H1 (cell line): ENCODE data around the gene TRDMT1. TPM values are rescaled to one million over a fixed set of nuclear protein-coding genes. Genes with fewer than 3 reads are reported as not detected.

ENCODE experiments used
- polyA plus RNA-seq, 7 experiments: library from polyadenylated mRNA; depleted of rRNA in 3 of 7; stranded (reverse) in 5 of 7; unstranded in 2 of 7; fragments of >200 nt in 5 of 7; fragments of 200-250 nt in 2 of 7; gene quantifications; 1 replicate in 5 of 7; 2 replicates in 1 of 7; 4 replicates in 1 of 7; pipeline versions ENCODE4 v1.2.1 to v1.2.3, GENCODE V29; 2011 to 2013; ENCODE audit warnings: missing spikeins in 2 of 7, mixed read lengths in 2 of 7
- total RNA-seq: library from RNA; stranded (reverse); fragmentation: NEBNext Ultra II Directional; extraction: Animal tissue kit (Norgen Biotek cat#: 25700); gene quantifications from 2 replicates; pipeline ENCODE4 v1.2.1, GENCODE V29; 2021
- TF ChIP-seq, protein P1 (sequence below): fragments of 300-600 bp; sonication (generic); IDR thresholded peaks from 2 replicates; pipeline ENCODE4 v1.7.1; 2012; ENCODE audit warnings: low read length, moderate library complexity, mild to moderate bottlenecking, inconsistent platforms; ENCODE audit not compliant: insufficient replicate concordance

The TRDMT1 gene
- total and polyA plus RNA-seq, 2 of the 8 experiments (the other 6 are each of a cell fraction or from before 2014, with no cell fraction given) = 7.4 to 21.4 TPM

DNA sequence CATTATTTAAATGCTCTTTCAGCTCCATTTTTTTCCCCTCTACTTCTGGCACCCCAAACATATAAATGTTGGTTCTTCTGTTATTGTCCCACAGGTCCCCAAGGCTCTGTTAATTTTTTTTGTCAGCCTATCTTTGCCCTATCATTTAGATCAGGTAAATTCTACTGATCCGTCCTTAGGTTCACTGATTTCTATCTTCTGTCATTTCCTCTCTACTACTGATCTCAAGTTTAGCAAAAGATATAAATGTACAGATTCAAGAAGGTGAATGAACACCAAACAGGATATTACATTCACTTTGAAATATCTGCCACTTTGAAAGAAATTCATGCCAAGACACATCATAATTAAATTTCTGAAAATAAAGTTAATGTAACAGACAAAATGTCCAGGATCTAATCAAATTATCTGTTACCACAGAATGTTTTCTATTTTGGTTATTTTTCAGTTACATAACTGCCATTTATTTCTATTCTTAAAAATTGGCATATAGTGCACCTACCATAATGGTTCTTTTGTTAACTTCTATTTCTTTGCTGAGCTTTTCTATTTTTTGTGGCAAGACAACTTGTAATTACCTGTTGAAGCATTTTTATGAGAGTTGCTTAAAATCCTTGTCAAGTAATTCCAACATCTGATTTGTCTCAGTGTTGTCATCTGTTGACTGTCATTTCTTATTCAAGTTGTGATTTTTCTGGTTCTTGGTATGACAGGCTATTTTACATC is 59.8 kb downstream of the TRDMT1 start (continued):
- TF ChIP-seq, protein P1, sequence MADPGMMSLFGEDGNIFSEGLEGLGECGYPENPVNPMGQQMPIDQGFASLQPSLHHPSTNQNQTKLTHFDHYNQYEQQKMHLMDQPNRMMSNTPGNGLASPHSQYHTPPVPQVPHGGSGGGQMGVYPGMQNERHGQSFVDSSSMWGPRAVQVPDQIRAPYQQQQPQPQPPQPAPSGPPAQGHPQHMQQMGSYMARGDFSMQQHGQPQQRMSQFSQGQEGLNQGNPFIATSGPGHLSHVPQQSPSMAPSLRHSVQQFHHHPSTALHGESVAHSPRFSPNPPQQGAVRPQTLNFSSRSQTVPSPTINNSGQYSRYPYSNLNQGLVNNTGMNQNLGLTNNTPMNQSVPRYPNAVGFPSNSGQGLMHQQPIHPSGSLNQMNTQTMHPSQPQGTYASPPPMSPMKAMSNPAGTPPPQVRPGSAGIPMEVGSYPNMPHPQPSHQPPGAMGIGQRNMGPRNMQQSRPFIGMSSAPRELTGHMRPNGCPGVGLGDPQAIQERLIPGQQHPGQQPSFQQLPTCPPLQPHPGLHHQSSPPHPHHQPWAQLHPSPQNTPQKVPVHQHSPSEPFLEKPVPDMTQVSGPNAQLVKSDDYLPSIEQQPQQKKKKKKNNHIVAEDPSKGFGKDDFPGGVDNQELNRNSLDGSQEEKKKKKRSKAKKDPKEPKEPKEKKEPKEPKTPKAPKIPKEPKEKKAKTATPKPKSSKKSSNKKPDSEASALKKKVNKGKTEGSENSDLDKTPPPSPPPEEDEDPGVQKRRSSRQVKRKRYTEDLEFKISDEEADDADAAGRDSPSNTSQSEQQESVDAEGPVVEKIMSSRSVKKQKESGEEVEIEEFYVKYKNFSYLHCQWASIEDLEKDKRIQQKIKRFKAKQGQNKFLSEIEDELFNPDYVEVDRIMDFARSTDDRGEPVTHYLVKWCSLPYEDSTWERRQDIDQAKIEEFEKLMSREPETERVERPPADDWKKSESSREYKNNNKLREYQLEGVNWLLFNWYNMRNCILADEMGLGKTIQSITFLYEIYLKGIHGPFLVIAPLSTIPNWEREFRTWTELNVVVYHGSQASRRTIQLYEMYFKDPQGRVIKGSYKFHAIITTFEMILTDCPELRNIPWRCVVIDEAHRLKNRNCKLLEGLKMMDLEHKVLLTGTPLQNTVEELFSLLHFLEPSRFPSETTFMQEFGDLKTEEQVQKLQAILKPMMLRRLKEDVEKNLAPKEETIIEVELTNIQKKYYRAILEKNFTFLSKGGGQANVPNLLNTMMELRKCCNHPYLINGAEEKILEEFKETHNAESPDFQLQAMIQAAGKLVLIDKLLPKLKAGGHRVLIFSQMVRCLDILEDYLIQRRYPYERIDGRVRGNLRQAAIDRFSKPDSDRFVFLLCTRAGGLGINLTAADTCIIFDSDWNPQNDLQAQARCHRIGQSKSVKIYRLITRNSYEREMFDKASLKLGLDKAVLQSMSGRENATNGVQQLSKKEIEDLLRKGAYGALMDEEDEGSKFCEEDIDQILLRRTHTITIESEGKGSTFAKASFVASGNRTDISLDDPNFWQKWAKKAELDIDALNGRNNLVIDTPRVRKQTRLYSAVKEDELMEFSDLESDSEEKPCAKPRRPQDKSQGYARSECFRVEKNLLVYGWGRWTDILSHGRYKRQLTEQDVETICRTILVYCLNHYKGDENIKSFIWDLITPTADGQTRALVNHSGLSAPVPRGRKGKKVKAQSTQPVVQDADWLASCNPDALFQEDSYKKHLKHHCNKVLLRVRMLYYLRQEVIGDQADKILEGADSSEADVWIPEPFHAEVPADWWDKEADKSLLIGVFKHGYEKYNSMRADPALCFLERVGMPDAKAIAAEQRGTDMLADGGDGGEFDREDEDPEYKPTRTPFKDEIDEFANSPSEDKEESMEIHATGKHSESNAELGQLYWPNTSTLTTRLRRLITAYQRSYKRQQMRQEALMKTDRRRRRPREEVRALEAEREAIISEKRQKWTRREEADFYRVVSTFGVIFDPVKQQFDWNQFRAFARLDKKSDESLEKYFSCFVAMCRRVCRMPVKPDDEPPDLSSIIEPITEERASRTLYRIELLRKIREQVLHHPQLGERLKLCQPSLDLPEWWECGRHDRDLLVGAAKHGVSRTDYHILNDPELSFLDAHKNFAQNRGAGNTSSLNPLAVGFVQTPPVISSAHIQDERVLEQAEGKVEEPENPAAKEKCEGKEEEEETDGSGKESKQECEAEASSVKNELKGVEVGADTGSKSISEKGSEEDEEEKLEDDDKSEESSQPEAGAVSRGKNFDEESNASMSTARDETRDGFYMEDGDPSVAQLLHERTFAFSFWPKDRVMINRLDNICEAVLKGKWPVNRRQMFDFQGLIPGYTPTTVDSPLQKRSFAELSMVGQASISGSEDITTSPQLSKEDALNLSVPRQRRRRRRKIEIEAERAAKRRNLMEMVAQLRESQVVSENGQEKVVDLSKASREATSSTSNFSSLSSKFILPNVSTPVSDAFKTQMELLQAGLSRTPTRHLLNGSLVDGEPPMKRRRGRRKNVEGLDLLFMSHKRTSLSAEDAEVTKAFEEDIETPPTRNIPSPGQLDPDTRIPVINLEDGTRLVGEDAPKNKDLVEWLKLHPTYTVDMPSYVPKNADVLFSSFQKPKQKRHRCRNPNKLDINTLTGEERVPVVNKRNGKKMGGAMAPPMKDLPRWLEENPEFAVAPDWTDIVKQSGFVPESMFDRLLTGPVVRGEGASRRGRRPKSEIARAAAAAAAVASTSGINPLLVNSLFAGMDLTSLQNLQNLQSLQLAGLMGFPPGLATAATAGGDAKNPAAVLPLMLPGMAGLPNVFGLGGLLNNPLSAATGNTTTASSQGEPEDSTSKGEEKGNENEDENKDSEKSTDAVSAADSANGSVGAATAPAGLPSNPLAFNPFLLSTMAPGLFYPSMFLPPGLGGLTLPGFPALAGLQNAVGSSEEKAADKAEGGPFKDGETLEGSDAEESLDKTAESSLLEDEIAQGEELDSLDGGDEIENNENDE = no peak
- TF ChIP-seq, all 59 proteins: peak for 0
